GM23338 (cell line): ENCODE data around the gene SEMA4D. TPM values are rescaled to one million over a fixed set of nuclear protein-coding genes. Genes with fewer than 3 reads are reported as not detected.

Experiments
- ATAC-seq: fragments of 200-7000 bp; cut with Tn5 transposase; 3 replicates; pipeline ENCODE4 v1.9.1; 2020
- DNase-seq: peaks from one replicate; pipeline ENCODE4 v3.0.0-alpha.2; 2015; ENCODE audit warnings: low spot score
- H2AFZ ChIP-seq: fragments of 200-600 bp; sonication (generic); 2 replicates; pipeline ENCODE4 v1.8.0; 2016; ENCODE audit warnings: antibody characterized with exemption, mild to moderate bottlenecking, moderate library complexity
- H3F3A ChIP-seq: fragments of 200-600 bp; sonication (generic); replicated peaks from 2 replicates; pipeline ENCODE4 v1.8.0; 2017; ENCODE audit warnings: antibody characterized with exemption, mixed run types, low read depth
- H3K27ac ChIP-seq: fragments of 200-600 bp; sonication (generic); 2 replicates; pipeline ENCODE4 v1.6.1; 2016; ENCODE audit warnings: low read depth
- H3K27me3 ChIP-seq: fragments of 200-600 bp; sonication (generic); 2 replicates; pipeline ENCODE4 v1.8.0; 2016; ENCODE audit warnings: mild to moderate bottlenecking, mixed run types, moderate library complexity; ENCODE audit not compliant: insufficient read depth
- H3K36me3 ChIP-seq: fragments of 200-600 bp; sonication (generic); 2 replicates; pipeline ENCODE4 v1.8.0; 2016; ENCODE audit warnings: mild to moderate bottlenecking; ENCODE audit not compliant: insufficient read depth
- H3K4me1 ChIP-seq: fragments of 200-600 bp; sonication (generic); 2 replicates; pipeline ENCODE4 v1.8.0; 2016; ENCODE audit warnings: mild to moderate bottlenecking, moderate library complexity; ENCODE audit not compliant: insufficient read depth
- H3K4me2 ChIP-seq: fragments of 200-600 bp; sonication (generic); 2 replicates; pipeline ENCODE4 v1.7.1; 2017; ENCODE audit warnings: mixed run types
- H3K4me3 ChIP-seq: fragments of 200-600 bp; sonication (generic); 2 replicates; pipeline ENCODE4 v1.6.1; 2016; ENCODE audit warnings: mixed run types
- H3K79me2 ChIP-seq: fragments of 200-600 bp; sonication (generic); replicated peaks from 2 replicates; pipeline ENCODE4 v1.8.0; 2017; ENCODE audit warnings: mild to moderate bottlenecking; ENCODE audit not compliant: insufficient read depth
- H3K9me2 ChIP-seq: fragments of 200-600 bp; sonication (generic); 2 replicates; pipeline ENCODE4 v1.8.0; 2017; ENCODE audit not compliant: insufficient read depth
- H4K20me1 ChIP-seq: fragments of 200-600 bp; sonication (generic); replicated peaks from 2 replicates; pipeline ENCODE4 v1.8.0; 2017; ENCODE audit warnings: mild to moderate bottlenecking; ENCODE audit not compliant: insufficient read depth
- H3K27ac Mint-ChIP-seq: 2 replicates; pipeline ENCODE4 v1.8.0; 2020; ENCODE audit warnings: inconsistent platforms, mild to moderate bottlenecking, moderate library complexity, mixed read lengths
- H3K27me3 Mint-ChIP-seq: 3 replicates; pipeline ENCODE4 v1.8.0; 2022; ENCODE audit warnings: low read depth, mild to moderate bottlenecking, moderate library complexity, mixed read lengths, inconsistent platforms; ENCODE audit not compliant: insufficient read depth, poor library complexity
- H3K36me3 Mint-ChIP-seq: 3 replicates; pipeline ENCODE4 v1.8.0; 2021; ENCODE audit warnings: low read depth, mild to moderate bottlenecking, inconsistent platforms, moderate library complexity, mixed read lengths
- H3K4me1 Mint-ChIP-seq: 3 replicates; pipeline ENCODE4 v1.8.0; 2020; ENCODE audit warnings: mild to moderate bottlenecking, inconsistent platforms, mixed read lengths
- H3K4me3 Mint-ChIP-seq: 3 replicates; pipeline ENCODE4 v1.8.0; 2021; ENCODE audit warnings: moderate library complexity, mild to moderate bottlenecking, inconsistent platforms, mixed read lengths
- H3K9me3 Mint-ChIP-seq: 3 replicates; pipeline ENCODE4 v1.8.0; 2020; ENCODE audit warnings: moderate library complexity, mild to moderate bottlenecking, inconsistent platforms, mixed read lengths
- CTCF ChIP-seq, 2 experiments: fragments of 200-600 bp in 1 of 2; sonication (generic) in 1 of 2; conservative IDR thresholded peaks; 2 replicates each; pipeline versions ENCODE4 v1.5.1 to v1.6.1; 2016 to 2017; ENCODE audit warnings: antibody characterized with exemption in 2 of 2, low read depth in 2 of 2, mild to moderate bottlenecking in 2 of 2, moderate library complexity in 1 of 2
- EZH2 ChIP-seq: fragments of 200-600 bp; sonication (generic); IDR thresholded peaks from one replicate; pipeline ENCODE4 v1.8.0; 2017; ENCODE audit warnings: antibody characterized with exemption, mild to moderate bottlenecking, low read depth; ENCODE audit not compliant: unreplicated experiment
- EZH2phosphoT487 ChIP-seq: fragments of 200-600 bp; sonication (generic); IDR thresholded peaks from one replicate; pipeline ENCODE4 v1.8.1; 2018; ENCODE audit warnings: antibody characterized with exemption; ENCODE audit not compliant: unreplicated experiment
- POLR2AphosphoS5 ChIP-seq: IDR thresholded peaks from 2 replicates; pipeline ENCODE4 v1.6.1; 2016; ENCODE audit warnings: antibody characterized with exemption, low read depth
- REST ChIP-seq: IDR thresholded peaks from one replicate; pipeline ENCODE4 v1.6.1; 2018; ENCODE audit warnings: antibody characterized with exemption; ENCODE audit not compliant: unreplicated experiment
- STAT1 ChIP-seq: IDR thresholded peaks from one replicate; pipeline ENCODE4 v1.6.1; 2016; ENCODE audit warnings: antibody characterized with exemption; ENCODE audit not compliant: unreplicated experiment
- polyA plus RNA-seq: library from polyadenylated mRNA; unstranded; fragments of >200 nt; fragmentation: Nextera tagmentation; extraction: Ambion mirVana; gene quantifications from 2 replicates; pipeline ENCODE4 v1.2.1, GENCODE V29; 2016
- total RNA-seq: library from RNA; depleted of rRNA; stranded (reverse); fragments of >200 nt; shearing (Covaris generic); gene quantifications from 2 replicates; pipeline ENCODE4 v1.2.3, GENCODE V29; 2014

Gene SEMA4D
- total and polyA plus RNA-seq, 2 experiments from 2014 or later = 19.3 to 63.0 TPM

- no peak overlapping the region for H3K27ac Mint-ChIP-seq
Observed at GRCh38 chr9:89457376-89457855, 40.5 kb downstream of the SEMA4D start.

More at GRCh38 chr9:89457376-89457855, 40.5 kb downstream of the SEMA4D start:
- Mint-ChIP-seq H3K4me3 (no peak overlapping the region), H3K27me3 (peaks cover 14% of the 10 kb centered on the region), H3K9me3 (peaks cover 1% of the 10 kb centered on the region; the same call in 1 of the 3 replicates), H3K4me1 (peaks cover 47% of the 10 kb centered on the region), H3K36me3 (peaks cover 16% of the 10 kb centered on the region; the same call in 1 of the 3 replicates)
- Histone ChIP-seq H3K4me3 (no peak overlapping the region), H3K27ac (peak overlapping the region; percentile 45; the same call in 1 of the 2 replicates), H4K20me1 (peaks cover 18% of the 10 kb centered on the region; the same call in 1 of the 2 replicates), H3K36me3 (no peaks in the 10 kb centered on the region), H3K4me2 (no peak overlapping the region), H3K79me2 (peaks cover 66% of the 10 kb centered on the region), H3K4me1 (peaks cover 36% of the 10 kb centered on the region), H2AFZ (no peak overlapping the region), H3F3A (peaks cover 5% of the 10 kb centered on the region; the same call in 1 of the 2 replicates), H3K9me2 (no peaks in the 10 kb centered on the region), H3K27me3 (no peaks in the 10 kb centered on the region)
- TF ChIP-seq POLR2AphosphoS5 = no peak
- TF ChIP-seq EZH2phosphoT487 = no peak
- no peak for TF ChIP-seq CTCF (conservative IDR thresholded peaks at IDR 0.05; ENCODE audit: low read depth in 2 of 2)
- no peak for TF ChIP-seq EZH2
- no peak for TF ChIP-seq STAT1
- TF ChIP-seq REST = no peak
- ATAC-seq (no peak), DNase-seq (no peak)
